Trophoblast cell (in vitro differentiated cells and primary cell): ENCODE results near the gene NTN4.

Experiments
- DNase-seq, 2 donors: peaks; one replicate each; pipeline ENCODE4 v3.0.0-alpha.2; 2016
- H2AFZ ChIP-seq: 2 replicates; pipeline ENCODE4 v1.6.1; 2013; ENCODE audit warnings: low read length, moderate library complexity, mild to moderate bottlenecking; ENCODE audit not compliant: insufficient read depth, poor library complexity
- H2AK5ac ChIP-seq: 2 replicates; pipeline ENCODE4 v1.6.1; 2013; ENCODE audit warnings: mild to moderate bottlenecking, low read length
- H2BK120ac ChIP-seq: 2 replicates; pipeline ENCODE4 v1.6.1; 2013; ENCODE audit warnings: low read length, mild to moderate bottlenecking, moderate library complexity; ENCODE audit not compliant: insufficient read depth, poor library complexity
- H2BK12ac ChIP-seq: 2 replicates; pipeline ENCODE4 v1.6.1; 2013; ENCODE audit warnings: mild to moderate bottlenecking, low read length, moderate library complexity
- H2BK5ac ChIP-seq: 2 replicates; pipeline ENCODE4 v1.6.1; 2013; ENCODE audit warnings: low read length, low read depth, moderate library complexity, mild to moderate bottlenecking; ENCODE audit not compliant: poor library complexity
- H3K14ac ChIP-seq: 2 replicates; pipeline ENCODE4 v1.6.1; 2013; ENCODE audit warnings: mild to moderate bottlenecking, low read length
- H3K18ac ChIP-seq: 2 replicates; pipeline ENCODE4 v1.6.1; 2013; ENCODE audit warnings: mild to moderate bottlenecking, low read length
- H3K23ac ChIP-seq: 2 replicates; pipeline ENCODE4 v1.6.1; 2013; ENCODE audit warnings: low read length
- H3K27ac ChIP-seq: 2 replicates; pipeline ENCODE4 v1.5.1; 2013; ENCODE audit warnings: low read depth, mild to moderate bottlenecking, inconsistent platforms, low read length, moderate library complexity
- H3K27me3 ChIP-seq: 2 replicates; pipeline ENCODE4 v1.6.1; 2013; ENCODE audit warnings: inconsistent platforms, mild to moderate bottlenecking, low read length, moderate library complexity; ENCODE audit not compliant: insufficient read depth
- H3K36me3 ChIP-seq, 2 experiments: 1 replicate in 1 of 2; 2 replicates in 1 of 2; pipeline ENCODE4 v1.6.1; 2013; ENCODE audit warnings: low read length in 2 of 2, mild to moderate bottlenecking in 2 of 2, moderate library complexity in 1 of 2; ENCODE audit not compliant: insufficient read depth in 2 of 2, control insufficient read depth in 1 of 2
- H3K4ac ChIP-seq: 2 replicates; pipeline ENCODE4 v1.6.1; 2013; ENCODE audit warnings: low read depth, mild to moderate bottlenecking, low read length, moderate library complexity
- H3K4me1 ChIP-seq, 2 experiments: 1 replicate in 1 of 2; 2 replicates in 1 of 2; pipeline ENCODE4 v1.6.1; 2013; ENCODE audit warnings: low read length in 2 of 2, mild to moderate bottlenecking in 2 of 2, moderate library complexity in 1 of 2; ENCODE audit not compliant: insufficient read depth in 2 of 2, control insufficient read depth in 1 of 2
- H3K4me2 ChIP-seq: 2 replicates; pipeline ENCODE4 v1.6.1; 2013; ENCODE audit warnings: inconsistent platforms, mild to moderate bottlenecking, low read length, moderate library complexity
- H3K4me3 ChIP-seq: 2 replicates; pipeline ENCODE4 v1.5.1; 2013; ENCODE audit warnings: mild to moderate bottlenecking, low read depth, low read length, inconsistent platforms
- H3K79me1 ChIP-seq: one replicate; pipeline ENCODE4 v1.6.1; 2013; ENCODE audit warnings: low read length
- H3K79me2 ChIP-seq: 2 replicates; pipeline ENCODE4 v1.6.1; 2013; ENCODE audit warnings: low read length, mild to moderate bottlenecking; ENCODE audit not compliant: control insufficient read depth, insufficient read depth, poor library complexity
- H3K9ac ChIP-seq: 2 replicates; pipeline ENCODE4 v1.6.1; 2013; ENCODE audit warnings: mild to moderate bottlenecking, low read length
- H3K9me3 ChIP-seq: 2 replicates; pipeline ENCODE4 v1.6.1; 2013; ENCODE audit warnings: low read depth, mild to moderate bottlenecking, control low read depth, inconsistent platforms, low read length; ENCODE audit not compliant: insufficient read depth
- H4K12ac ChIP-seq: 2 replicates; pipeline ENCODE4 v1.6.1; 2013; ENCODE audit warnings: low read depth, mild to moderate bottlenecking, low read length, moderate library complexity
- H4K8ac ChIP-seq: 2 replicates; pipeline ENCODE4 v1.6.1; 2013; ENCODE audit warnings: low read depth, mild to moderate bottlenecking, low read length, moderate library complexity
- H4K91ac ChIP-seq: one replicate; pipeline ENCODE4 v1.6.1; 2013; ENCODE audit warnings: low read depth, mild to moderate bottlenecking, low read length, moderate library complexity
- WGBS: extraction: QIAGEN DNeasy Blood & Tissue Kit; methylation state at CpG from one replicate; pipeline ENCODE4 v1.1.7; 2013; ENCODE audit warnings: missing lambda C conversion rate; ENCODE audit not compliant: insufficient read length, insufficient coverage; ENCODE audit errors: extremely low coverage; 5-methylcytosine and 5-hydroxymethylcytosine counted together

NTN4 gene

DNA sequence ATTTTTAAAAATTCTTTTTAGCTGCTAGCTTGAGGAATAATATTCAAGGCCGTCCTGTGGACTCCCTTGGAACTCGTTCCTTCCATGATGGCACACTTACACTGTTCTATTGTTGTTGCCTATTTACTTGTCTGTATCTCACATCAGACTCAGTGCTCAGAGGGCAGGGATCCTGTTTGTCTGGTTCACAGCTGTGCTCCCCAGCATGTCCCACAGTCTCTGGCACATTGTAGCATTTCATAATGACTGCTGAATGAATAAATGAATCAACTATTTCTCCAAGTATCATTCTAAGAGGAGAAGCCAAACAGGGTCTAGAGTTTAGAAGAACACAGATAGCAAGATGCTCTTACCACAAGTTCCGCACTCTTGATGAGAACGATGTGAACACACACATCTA is 48.0 kb downstream of the NTN4 start:
- no peak overlapping the region for H3K23ac ChIP-seq
- H3K4me2 ChIP-seq = no peak overlapping the region
- no peaks in the 10 kb centered on the region for H3K36me3 ChIP-seq
- H3K4ac ChIP-seq = no peak overlapping the region
- no peak overlapping the region for H2BK120ac ChIP-seq
- no peak overlapping the region for H4K91ac ChIP-seq
- H2BK12ac ChIP-seq = no peak overlapping the region
- no peak overlapping the region for H3K14ac ChIP-seq
- no peaks in the 10 kb centered on the region for H3K4me1 ChIP-seq
- H4K8ac ChIP-seq = no peak overlapping the region
- WGBS = no CpG with 5 or more reads among the region's 4 CpGs
- no peaks in the 10 kb centered on the region for H3K79me1 ChIP-seq
- no peak for DNase-seq
- H2AFZ ChIP-seq = no peak overlapping the region
- H4K12ac ChIP-seq = no peak overlapping the region
- no peaks in the 10 kb centered on the region for H3K79me2 ChIP-seq
- H2AK5ac ChIP-seq = no peak overlapping the region
- H3K9ac ChIP-seq = no peak overlapping the region
- no peak overlapping the region for H3K4me3 ChIP-seq
- no peak overlapping the region for H2BK5ac ChIP-seq
- no peaks in the 10 kb centered on the region for H3K27me3 ChIP-seq
- H3K9me3 ChIP-seq = no peaks in the 10 kb centered on the region
- no peak overlapping the region for H3K27ac ChIP-seq
- H3K18ac ChIP-seq = no peak overlapping the region

DNA sequence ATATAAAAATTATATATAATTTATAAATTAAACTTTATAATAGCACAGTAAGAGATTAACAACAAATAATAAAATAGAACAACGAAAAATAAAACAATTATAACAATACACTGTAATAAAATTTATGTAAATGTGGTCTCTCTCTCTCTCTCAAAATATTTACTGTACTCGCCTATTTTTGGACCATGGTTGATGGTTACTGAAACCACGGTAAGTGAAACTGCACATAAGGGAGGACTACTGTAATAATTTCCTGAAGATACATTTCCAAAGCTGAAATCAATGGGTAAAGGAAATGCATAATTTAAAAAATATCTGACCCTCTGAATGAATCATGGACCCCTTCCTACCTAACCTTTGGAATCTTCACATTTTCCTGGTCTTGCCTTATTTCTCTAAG is 48.9 kb downstream of the NTN4 start:
- Histone ChIP-seq H3K27me3 (no peaks in the 10 kb centered on the region), H3K36me3 (no peaks in the 10 kb centered on the region), H3K27ac (no peak overlapping the region), H2BK12ac (no peak overlapping the region), H3K4ac (no peak overlapping the region), H4K8ac (no peak overlapping the region), H3K4me3 (no peak overlapping the region), H3K23ac (no peak overlapping the region), H3K18ac (no peak overlapping the region), H3K14ac (no peak overlapping the region), H2BK120ac (no peak overlapping the region), H3K79me1 (no peaks in the 10 kb centered on the region), H2AK5ac (no peak overlapping the region), H2AFZ (no peak overlapping the region), H4K91ac (no peak overlapping the region), H3K79me2 (no peaks in the 10 kb centered on the region), H4K12ac (no peak overlapping the region), H2BK5ac (no peak overlapping the region), H3K9ac (no peak overlapping the region), H3K4me1 (no peaks in the 10 kb centered on the region), H3K4me2 (no peak overlapping the region), H3K9me3 (no peaks in the 10 kb centered on the region)
- WGBS = no CpG with 5 or more reads among the region's 3 CpGs
- DNase-seq = no peak

GRCh38 chr12:95740751-95741150 is 49.8 kb downstream of the NTN4 start:
- Histone ChIP-seq H2BK12ac (no peak overlapping the region), H4K8ac (no peak overlapping the region), H2BK120ac (no peak overlapping the region), H3K79me2 (no peaks in the 10 kb centered on the region), H3K79me1 (no peaks in the 10 kb centered on the region), H3K36me3 (no peaks in the 10 kb centered on the region), H3K27ac (no peak overlapping the region), H2AK5ac (no peak overlapping the region), H3K14ac (no peak overlapping the region), H4K91ac (no peak overlapping the region), H3K27me3 (no peaks in the 10 kb centered on the region), H3K4me2 (no peak overlapping the region), H2BK5ac (no peak overlapping the region), H2AFZ (no peak overlapping the region), H3K18ac (no peak overlapping the region), H4K12ac (no peak overlapping the region), H3K4me3 (no peak overlapping the region), H3K9ac (no peak overlapping the region), H3K4me1 (no peaks in the 10 kb centered on the region), H3K4ac (no peak overlapping the region), H3K23ac (no peak overlapping the region), H3K9me3 (no peaks in the 10 kb centered on the region)
- DNase-seq = no peak
- no CpG with 5 or more reads among the region's 1 CpG for WGBS

GRCh38 chr12:95739561-95740313 is 50.8 kb downstream of the NTN4 start:
- Histone ChIP-seq H3K4ac (no peak overlapping the region), H3K9ac (no peak overlapping the region), H2BK12ac (no peak overlapping the region), H2BK120ac (no peak overlapping the region), H3K27ac (no peak overlapping the region), H3K4me1 (no peaks in the 10 kb centered on the region), H2AK5ac (no peak overlapping the region), H3K79me2 (no peaks in the 10 kb centered on the region), H3K9me3 (no peaks in the 10 kb centered on the region), H3K14ac (no peak overlapping the region), H4K8ac (no peak overlapping the region), H4K12ac (no peak overlapping the region), H4K91ac (no peak overlapping the region), H3K27me3 (no peaks in the 10 kb centered on the region), H2BK5ac (no peak overlapping the region), H3K36me3 (no peaks in the 10 kb centered on the region), H3K79me1 (no peaks in the 10 kb centered on the region), H3K4me2 (no peak overlapping the region), H3K23ac (no peak overlapping the region), H3K4me3 (no peak overlapping the region), H2AFZ (no peak overlapping the region), H3K18ac (no peak overlapping the region)
- DNase-seq = peak in 1 of 2 donors; percentile 39
- WGBS = no CpG with 5 or more reads among the region's 13 CpGs
